H1 (cell line): ENCODE measurements around the gene SIRPB1. TPM values are rescaled to one million over a fixed set of nuclear protein-coding genes. Genes with fewer than 3 reads are reported as not detected.
A peak's percentile ranks its signal among the peaks of the same experiment; 100 is the strongest.

Source experiments
- BCL11A ChIP-seq, 2 experiments: IDR thresholded peaks; one replicate each; pipeline ENCODE4 v1.6.1; 2011; ENCODE audit warnings: low read depth in 2 of 2, low read length in 2 of 2, mild to moderate bottlenecking in 2 of 2
- CEBPB ChIP-seq: IDR thresholded peaks from 2 replicates; pipeline ENCODE4 v1.6.1; 2012; ENCODE audit warnings: low read depth, low read length
- CTBP2 ChIP-seq: IDR thresholded peaks from 2 replicates; pipeline ENCODE4 v1.7.0; 2011; ENCODE audit warnings: borderline replicate concordance, mild to moderate bottlenecking, moderate library complexity, mixed read lengths, low read length; ENCODE audit not compliant: insufficient read depth, insufficient read length
- EGR1 ChIP-seq: IDR thresholded peaks from 2 replicates; pipeline ENCODE4 v1.6.1; 2011; ENCODE audit warnings: low read depth, low read length, borderline replicate concordance
- TEAD4 ChIP-seq: IDR thresholded peaks from 2 replicates; pipeline ENCODE4 v1.6.1; 2012; ENCODE audit warnings: low read depth, low read length, inconsistent platforms, mixed read lengths
- polyA plus RNA-seq, 7 experiments: library from polyadenylated mRNA; depleted of rRNA in 3 of 7; stranded (reverse) in 5 of 7; unstranded in 2 of 7; fragments of >200 nt in 5 of 7; fragments of 200-250 nt in 2 of 7; gene quantifications; 1 replicate in 5 of 7; 2 replicates in 1 of 7; 4 replicates in 1 of 7; pipeline versions ENCODE4 v1.2.1 to v1.2.3, GENCODE V29; 2011 to 2013; ENCODE audit warnings: missing spikeins in 2 of 7, mixed read lengths in 2 of 7
- total RNA-seq: library from RNA; stranded (reverse); fragmentation: NEBNext Ultra II Directional; extraction: Animal tissue kit (Norgen Biotek cat#: 25700); gene quantifications from 2 replicates; pipeline ENCODE4 v1.2.1, GENCODE V29; 2021
- TF ChIP-seq, protein P1 (sequence below): fragments of 300-600 bp; sonication (generic); IDR thresholded peaks from 2 replicates; pipeline ENCODE4 v1.7.1; 2012; ENCODE audit warnings: low read length, moderate library complexity, mild to moderate bottlenecking, inconsistent platforms; ENCODE audit not compliant: insufficient replicate concordance
- TF ChIP-seq, protein P2 (sequence below), 3 experiments: IDR thresholded peaks; 1 replicate in 2 of 3; 2 replicates in 1 of 3; pipeline versions ENCODE4 v1.5.1 to v1.6.1; 2011; ENCODE audit warnings: low read length in 3 of 3, mild to moderate bottlenecking in 3 of 3, inconsistent platforms in 2 of 3, low read depth in 1 of 3, moderate library complexity in 1 of 3; ENCODE audit not compliant: insufficient read depth in 1 of 3; ENCODE audit errors: control extremely low read depth in 1 of 3

Gene SIRPB1
- total and polyA plus RNA-seq, 2 of the 8 experiments (the other 6 are each of a cell fraction or from before 2014, with no cell fraction given) = 0.14 to 0.99 TPM

DNA sequence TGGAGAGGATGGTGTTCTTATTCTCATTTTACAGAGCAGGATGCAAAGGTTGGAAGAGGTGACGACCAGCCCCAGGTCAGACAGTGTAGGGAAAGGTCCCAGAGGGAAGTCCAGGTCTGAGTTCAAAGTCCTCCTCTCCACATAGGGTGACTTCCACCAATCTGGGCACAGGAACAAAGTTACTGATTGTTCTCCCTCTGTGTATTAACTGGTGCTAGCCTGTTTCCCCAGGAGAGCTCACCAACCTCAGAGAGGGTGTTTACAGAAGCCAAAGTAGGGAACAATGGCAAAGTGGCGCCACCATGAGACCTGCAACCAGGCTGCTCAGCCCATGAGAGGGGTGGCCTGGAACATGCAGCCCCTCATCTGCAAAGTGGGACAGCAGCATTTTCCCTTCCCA, 16.8 kb upstream of the SIRPB1 start (continued):
- TF ChIP-seq, protein P1, sequence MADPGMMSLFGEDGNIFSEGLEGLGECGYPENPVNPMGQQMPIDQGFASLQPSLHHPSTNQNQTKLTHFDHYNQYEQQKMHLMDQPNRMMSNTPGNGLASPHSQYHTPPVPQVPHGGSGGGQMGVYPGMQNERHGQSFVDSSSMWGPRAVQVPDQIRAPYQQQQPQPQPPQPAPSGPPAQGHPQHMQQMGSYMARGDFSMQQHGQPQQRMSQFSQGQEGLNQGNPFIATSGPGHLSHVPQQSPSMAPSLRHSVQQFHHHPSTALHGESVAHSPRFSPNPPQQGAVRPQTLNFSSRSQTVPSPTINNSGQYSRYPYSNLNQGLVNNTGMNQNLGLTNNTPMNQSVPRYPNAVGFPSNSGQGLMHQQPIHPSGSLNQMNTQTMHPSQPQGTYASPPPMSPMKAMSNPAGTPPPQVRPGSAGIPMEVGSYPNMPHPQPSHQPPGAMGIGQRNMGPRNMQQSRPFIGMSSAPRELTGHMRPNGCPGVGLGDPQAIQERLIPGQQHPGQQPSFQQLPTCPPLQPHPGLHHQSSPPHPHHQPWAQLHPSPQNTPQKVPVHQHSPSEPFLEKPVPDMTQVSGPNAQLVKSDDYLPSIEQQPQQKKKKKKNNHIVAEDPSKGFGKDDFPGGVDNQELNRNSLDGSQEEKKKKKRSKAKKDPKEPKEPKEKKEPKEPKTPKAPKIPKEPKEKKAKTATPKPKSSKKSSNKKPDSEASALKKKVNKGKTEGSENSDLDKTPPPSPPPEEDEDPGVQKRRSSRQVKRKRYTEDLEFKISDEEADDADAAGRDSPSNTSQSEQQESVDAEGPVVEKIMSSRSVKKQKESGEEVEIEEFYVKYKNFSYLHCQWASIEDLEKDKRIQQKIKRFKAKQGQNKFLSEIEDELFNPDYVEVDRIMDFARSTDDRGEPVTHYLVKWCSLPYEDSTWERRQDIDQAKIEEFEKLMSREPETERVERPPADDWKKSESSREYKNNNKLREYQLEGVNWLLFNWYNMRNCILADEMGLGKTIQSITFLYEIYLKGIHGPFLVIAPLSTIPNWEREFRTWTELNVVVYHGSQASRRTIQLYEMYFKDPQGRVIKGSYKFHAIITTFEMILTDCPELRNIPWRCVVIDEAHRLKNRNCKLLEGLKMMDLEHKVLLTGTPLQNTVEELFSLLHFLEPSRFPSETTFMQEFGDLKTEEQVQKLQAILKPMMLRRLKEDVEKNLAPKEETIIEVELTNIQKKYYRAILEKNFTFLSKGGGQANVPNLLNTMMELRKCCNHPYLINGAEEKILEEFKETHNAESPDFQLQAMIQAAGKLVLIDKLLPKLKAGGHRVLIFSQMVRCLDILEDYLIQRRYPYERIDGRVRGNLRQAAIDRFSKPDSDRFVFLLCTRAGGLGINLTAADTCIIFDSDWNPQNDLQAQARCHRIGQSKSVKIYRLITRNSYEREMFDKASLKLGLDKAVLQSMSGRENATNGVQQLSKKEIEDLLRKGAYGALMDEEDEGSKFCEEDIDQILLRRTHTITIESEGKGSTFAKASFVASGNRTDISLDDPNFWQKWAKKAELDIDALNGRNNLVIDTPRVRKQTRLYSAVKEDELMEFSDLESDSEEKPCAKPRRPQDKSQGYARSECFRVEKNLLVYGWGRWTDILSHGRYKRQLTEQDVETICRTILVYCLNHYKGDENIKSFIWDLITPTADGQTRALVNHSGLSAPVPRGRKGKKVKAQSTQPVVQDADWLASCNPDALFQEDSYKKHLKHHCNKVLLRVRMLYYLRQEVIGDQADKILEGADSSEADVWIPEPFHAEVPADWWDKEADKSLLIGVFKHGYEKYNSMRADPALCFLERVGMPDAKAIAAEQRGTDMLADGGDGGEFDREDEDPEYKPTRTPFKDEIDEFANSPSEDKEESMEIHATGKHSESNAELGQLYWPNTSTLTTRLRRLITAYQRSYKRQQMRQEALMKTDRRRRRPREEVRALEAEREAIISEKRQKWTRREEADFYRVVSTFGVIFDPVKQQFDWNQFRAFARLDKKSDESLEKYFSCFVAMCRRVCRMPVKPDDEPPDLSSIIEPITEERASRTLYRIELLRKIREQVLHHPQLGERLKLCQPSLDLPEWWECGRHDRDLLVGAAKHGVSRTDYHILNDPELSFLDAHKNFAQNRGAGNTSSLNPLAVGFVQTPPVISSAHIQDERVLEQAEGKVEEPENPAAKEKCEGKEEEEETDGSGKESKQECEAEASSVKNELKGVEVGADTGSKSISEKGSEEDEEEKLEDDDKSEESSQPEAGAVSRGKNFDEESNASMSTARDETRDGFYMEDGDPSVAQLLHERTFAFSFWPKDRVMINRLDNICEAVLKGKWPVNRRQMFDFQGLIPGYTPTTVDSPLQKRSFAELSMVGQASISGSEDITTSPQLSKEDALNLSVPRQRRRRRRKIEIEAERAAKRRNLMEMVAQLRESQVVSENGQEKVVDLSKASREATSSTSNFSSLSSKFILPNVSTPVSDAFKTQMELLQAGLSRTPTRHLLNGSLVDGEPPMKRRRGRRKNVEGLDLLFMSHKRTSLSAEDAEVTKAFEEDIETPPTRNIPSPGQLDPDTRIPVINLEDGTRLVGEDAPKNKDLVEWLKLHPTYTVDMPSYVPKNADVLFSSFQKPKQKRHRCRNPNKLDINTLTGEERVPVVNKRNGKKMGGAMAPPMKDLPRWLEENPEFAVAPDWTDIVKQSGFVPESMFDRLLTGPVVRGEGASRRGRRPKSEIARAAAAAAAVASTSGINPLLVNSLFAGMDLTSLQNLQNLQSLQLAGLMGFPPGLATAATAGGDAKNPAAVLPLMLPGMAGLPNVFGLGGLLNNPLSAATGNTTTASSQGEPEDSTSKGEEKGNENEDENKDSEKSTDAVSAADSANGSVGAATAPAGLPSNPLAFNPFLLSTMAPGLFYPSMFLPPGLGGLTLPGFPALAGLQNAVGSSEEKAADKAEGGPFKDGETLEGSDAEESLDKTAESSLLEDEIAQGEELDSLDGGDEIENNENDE = no peak
- TF ChIP-seq EGR1 (no peak), CEBPB (no peak), CTBP2 (no peak), TEAD4 (no peak), BCL11A (IDR thresholded peaks at IDR 0.05; ENCODE audit: low read depth in 2 of 2, low read length in 2 of 2) (no peak)
- TF ChIP-seq, protein P2, sequence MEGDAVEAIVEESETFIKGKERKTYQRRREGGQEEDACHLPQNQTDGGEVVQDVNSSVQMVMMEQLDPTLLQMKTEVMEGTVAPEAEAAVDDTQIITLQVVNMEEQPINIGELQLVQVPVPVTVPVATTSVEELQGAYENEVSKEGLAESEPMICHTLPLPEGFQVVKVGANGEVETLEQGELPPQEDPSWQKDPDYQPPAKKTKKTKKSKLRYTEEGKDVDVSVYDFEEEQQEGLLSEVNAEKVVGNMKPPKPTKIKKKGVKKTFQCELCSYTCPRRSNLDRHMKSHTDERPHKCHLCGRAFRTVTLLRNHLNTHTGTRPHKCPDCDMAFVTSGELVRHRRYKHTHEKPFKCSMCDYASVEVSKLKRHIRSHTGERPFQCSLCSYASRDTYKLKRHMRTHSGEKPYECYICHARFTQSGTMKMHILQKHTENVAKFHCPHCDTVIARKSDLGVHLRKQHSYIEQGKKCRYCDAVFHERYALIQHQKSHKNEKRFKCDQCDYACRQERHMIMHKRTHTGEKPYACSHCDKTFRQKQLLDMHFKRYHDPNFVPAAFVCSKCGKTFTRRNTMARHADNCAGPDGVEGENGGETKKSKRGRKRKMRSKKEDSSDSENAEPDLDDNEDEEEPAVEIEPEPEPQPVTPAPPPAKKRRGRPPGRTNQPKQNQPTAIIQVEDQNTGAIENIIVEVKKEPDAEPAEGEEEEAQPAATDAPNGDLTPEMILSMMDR (IDR thresholded peaks at IDR 0.05; ENCODE audit: control extremely low read depth in 1 of 3, insufficient read depth in 1 of 3, low read depth in 1 of 3, low read length in 3 of 3) = peak; percentile 52 to 59 (median 53)
- TF ChIP-seq, all 59 proteins: peak for 2
